Activated CD4-positive, alpha-beta T cell treated with anti-CD3 and anti-CD28 coated beads for 36 hours (primary cell): ENCODE measurements around the gene CTSZ. TPM values are rescaled to one million over a fixed set of nuclear protein-coding genes. Genes with fewer than 3 reads are reported as not detected.
"Not testable (repeated sequence)": the region's sequence is repeated elsewhere in the genome, so short reads cannot be mapped to it uniquely, and the experiment has no call there.

Experiments
- ATAC-seq: fragments of 200-7000 bp; cut with Tn5 transposase; one replicate; pipeline ENCODE4 v1.10.0; 2021; ENCODE audit warnings: mild to moderate bottlenecking, moderate library complexity
- CTCF ChIA-PET: fragments of 350-600 bp; sonication (Branson Sonifier 250); formaldehyde crosslinking; loops from one replicate; lab custom pipeline; 2021; ENCODE audit warnings: antibody characterized with exemption; lab: Charles Lee
- POLR2A ChIA-PET: fragments of 350-600 bp; sonication (Branson Sonifier 250); formaldehyde crosslinking; loops from one replicate; lab custom pipeline; 2021; ENCODE audit warnings: antibody characterized with exemption, inconsistent platforms; lab: Charles Lee
- DNase-seq: peaks from one replicate; pipeline ENCODE4 v3.0.0-alpha.2; 2020
- H3K27ac Mint-ChIP-seq: one replicate; pipeline ENCODE4 v1.8.0; 2021; ENCODE audit warnings: mixed read lengths
- H3K27me3 Mint-ChIP-seq: one replicate; pipeline ENCODE4 v1.8.0; 2021; ENCODE audit warnings: mixed read lengths
- H3K36me3 Mint-ChIP-seq: one replicate; pipeline ENCODE4 v1.8.0; 2021; ENCODE audit warnings: low read depth, mixed read lengths
- H3K4me1 Mint-ChIP-seq: one replicate; pipeline ENCODE4 v1.8.0; 2021; ENCODE audit warnings: mixed read lengths
- H3K4me3 Mint-ChIP-seq: one replicate; pipeline ENCODE4 v1.8.0; 2021; ENCODE audit warnings: mild to moderate bottlenecking, moderate library complexity, mixed read lengths
- H3K9me3 Mint-ChIP-seq: one replicate; pipeline ENCODE4 v1.8.0; 2021; ENCODE audit warnings: low read depth, mixed read lengths
- intact Hi-C, 2 experiments: fragments of 100-400 bp; cut with DNase I in 1 of 2; cut with micrococcal nuclease in 1 of 2; formaldehyde crosslinking; loops; one replicate each; pipeline versions ENCODE4 v1.14.2 to v1.15.1; 2022 to 2024; cut with DNase I, micrococcal nuclease
- total RNA-seq, 2 experiments: library from RNA; stranded (reverse); gene quantifications; one replicate each; pipeline ENCODE4 v1.2.3, GENCODE V29; 2021

CTSZ gene
- total RNA-seq, 2 experiments from 2014 or later = 26.6 to 29.4 TPM

GRCh38 chr20:59013031-59013951, 6.2 kb upstream of the CTSZ start:
- Mint-ChIP-seq H3K27ac (peak overlapping the region; percentile 73), H3K36me3 (no peaks in the 10 kb centered on the region), H3K9me3 (no peaks in the 10 kb centered on the region), H3K4me3 (no peak overlapping the region), H3K4me1 (peaks cover 40% of the 10 kb centered on the region), H3K27me3 (no peaks in the 10 kb centered on the region)
- ATAC-seq (no peak), DNase-seq (peak; percentile 2)
- ChIA-PET POLR2A (no interaction called here), CTCF (no interaction called here)
- intact Hi-C loops = no loop called here

- H3K27ac Mint-ChIP-seq, POLR2A ChIA-PET, intact Hi-C loops, H3K36me3 Mint-ChIP-seq, ATAC-seq, DNase-seq, H3K27me3 Mint-ChIP-seq, H3K9me3 Mint-ChIP-seq, H3K4me3 Mint-ChIP-seq: not testable (repeated sequence)
- CTCF ChIA-PET = interaction anchor here (0.7 kb wide), 1 partner anchor 57 kb away, joined by 3 read pairs; no protein-coding TSS in a partner anchor
- H3K4me1 Mint-ChIP-seq = peaks cover 30% of the 10 kb centered on the region
Observed at GRCh38 chr20:59011874-59012157, 4.8 kb upstream of the CTSZ start.

- DNase-seq (peak; percentile 16), ATAC-seq (no peak)
- H3K27ac Mint-ChIP-seq = no peak overlapping the region
- H3K27me3 Mint-ChIP-seq = no peaks in the 10 kb centered on the region
- H3K9me3 Mint-ChIP-seq = no peaks in the 10 kb centered on the region
- H3K4me1 Mint-ChIP-seq = peaks cover 25% of the 10 kb centered on the region
- ChIA-PET CTCF (interaction anchor here (0.7 kb wide), 1 partner anchor 56 kb away, joined by 3 read pairs; no protein-coding TSS in a partner anchor), POLR2A (interaction anchor here (0.6 kb wide), 1 partner anchor 351 kb away, joined by 4 read pairs; no protein-coding TSS in a partner anchor)
- intact Hi-C loops = no loop called here
- no peaks in the 10 kb centered on the region for H3K36me3 Mint-ChIP-seq
- H3K4me3 Mint-ChIP-seq = no peak overlapping the region
Observed at GRCh38 chr20:59010995-59011873, 4.2 kb upstream of the CTSZ start.

- DNase-seq (no peak), ATAC-seq (no peak)
- ChIA-PET CTCF (no interaction called here), POLR2A (interaction anchor here (0.6 kb wide), 1 partner anchor 350 kb away, joined by 4 read pairs; no protein-coding TSS in a partner anchor)
- Mint-ChIP-seq H3K27ac (no peak overlapping the region), H3K4me1 (peaks cover 30% of the 10 kb centered on the region), H3K4me3 (no peak overlapping the region), H3K36me3 (no peaks in the 10 kb centered on the region), H3K27me3 (no peaks in the 10 kb centered on the region), H3K9me3 (no peaks in the 10 kb centered on the region)
- intact Hi-C loops = no loop called here
Observed at GRCh38 chr20:59010321-59010994, 3.4 kb upstream of the CTSZ start.

GRCh38 chr20:59008715-59009336, 1.8 kb upstream of the CTSZ start:
- no peaks in the 10 kb centered on the region for H3K9me3 Mint-ChIP-seq
- peaks cover 36% of the 10 kb centered on the region for H3K4me1 Mint-ChIP-seq
- H3K27me3 Mint-ChIP-seq = no peaks in the 10 kb centered on the region
- intact Hi-C loops = no loop called here
- peaks cover 6% of the 10 kb centered on the region for H3K36me3 Mint-ChIP-seq
- H3K27ac Mint-ChIP-seq = no peak overlapping the region
- ChIA-PET POLR2A (interaction anchor here (0.6 to 2.0 kb wide), 3 partner anchors 14 to 30 kb away, joined by 3 to 7 read pairs (median 5); partner anchors contain the start of gene ATP5F1E), CTCF (interaction anchor here (0.6 to 1.4 kb wide), 3 partner anchors 25 to 377 kb away, joined by 3 read pairs; no protein-coding TSS in a partner anchor)
- H3K4me3 Mint-ChIP-seq = no peak overlapping the region
- DNase-seq (no peak), ATAC-seq (no peak)

GRCh38 chr20:59007665-59008511, 834 bp upstream of the CTSZ start:
- H3K9me3 Mint-ChIP-seq = no peaks in the 10 kb centered on the region
- no peak for ATAC-seq
- DNase-seq = no peak
- ChIA-PET POLR2A (interaction anchor here (1.2 to 2.0 kb wide), 2 partner anchors 13 to 24 kb away, joined by 3 to 7 read pairs; partner anchors contain the start of gene ATP5F1E), CTCF (interaction anchor here (1.4 kb wide), 1 partner anchor 214 kb away, joined by 3 read pairs; no protein-coding TSS in a partner anchor)
- H3K36me3 Mint-ChIP-seq = peaks cover 7% of the 10 kb centered on the region
- H3K4me3 Mint-ChIP-seq = peak overlapping the region; percentile 58
- H3K27ac Mint-ChIP-seq = no peak overlapping the region
- peaks cover 34% of the 10 kb centered on the region for H3K4me1 Mint-ChIP-seq
- H3K27me3 Mint-ChIP-seq = no peaks in the 10 kb centered on the region
- intact Hi-C loops = loop anchor here in 1 of 2 experiments (1.0 kb wide), 2 partner anchors 24 to 27 kb away; partner anchors contain the start of genes ATP5F1E and NELFCD

GRCh38 chr20:59006167-59006863, 739 bp downstream of the CTSZ start:
- ChIA-PET POLR2A (no interaction called here), CTCF (no interaction called here)

GRCh38 chr20:59005523-59006166, 1.4 kb downstream of the CTSZ start:
- intact Hi-C loops = no loop called here
- Mint-ChIP-seq H3K4me3 (peak overlapping the region; percentile 69), H3K4me1 (peaks cover 31% of the 10 kb centered on the region), H3K27me3 (no peaks in the 10 kb centered on the region), H3K36me3 (peaks cover 12% of the 10 kb centered on the region), H3K27ac (peak overlapping the region; percentile 79), H3K9me3 (no peaks in the 10 kb centered on the region)
- ChIA-PET CTCF (no interaction called here), POLR2A (no interaction called here)
- ATAC-seq = no peak
- no peak for DNase-seq

More at GRCh38 chr20:59006167-59006863, 739 bp downstream of the CTSZ start:
- H3K4me1 Mint-ChIP-seq = peaks cover 33% of the 10 kb centered on the region
- peak overlapping the region; percentile 69 for H3K4me3 Mint-ChIP-seq
- H3K27ac Mint-ChIP-seq = peak overlapping the region; percentile 69
- no peaks in the 10 kb centered on the region for H3K27me3 Mint-ChIP-seq
- intact Hi-C loops = no loop called here
- H3K36me3 Mint-ChIP-seq = peaks cover 12% of the 10 kb centered on the region
- no peaks in the 10 kb centered on the region for H3K9me3 Mint-ChIP-seq
- peak; percentile 6 for ATAC-seq
- DNase-seq = no peak

GRCh38 chr20:59004763-59005522, 2.1 kb downstream of the CTSZ start:
- intact Hi-C loops = no loop called here
- ATAC-seq = peak; percentile 50

More at GRCh38 chr20:59004763-59005522, 2.1 kb downstream of the CTSZ start:
- peaks cover 31% of the 10 kb centered on the region for H3K4me1 Mint-ChIP-seq
- peaks cover 12% of the 10 kb centered on the region for H3K36me3 Mint-ChIP-seq
- POLR2A ChIA-PET = interaction anchor here (0.6 kb wide), 1 partner anchor 396 kb away, joined by 4 read pairs; no protein-coding TSS in a partner anchor
- peak overlapping the region; percentile 69 for H3K4me3 Mint-ChIP-seq
- no peaks in the 10 kb centered on the region for H3K9me3 Mint-ChIP-seq
- no peaks in the 10 kb centered on the region for H3K27me3 Mint-ChIP-seq
- CTCF ChIA-PET = no interaction called here
- DNase-seq = peak; percentile 67
- peak overlapping the region; percentile 79 for H3K27ac Mint-ChIP-seq
